Upper lobe of left lung (tissue), 6 donors: ENCODE data around the gene GNG2. TPM values are rescaled to one million over a fixed set of nuclear protein-coding genes. Genes with fewer than 3 reads are reported as not detected.

Experiments
- ATAC-seq, 2 donors: fragments of 200-7000 bp; cut with Tn5 transposase; one replicate each; pipeline ENCODE4 v1.9.1; 2022; ENCODE audit warnings: mild to moderate bottlenecking in 2 of 2, moderate library complexity in 2 of 2; ENCODE audit not compliant: low FRiP score in 2 of 2
- DNase-seq, 2 donors: peaks; one replicate each; pipeline ENCODE4 v3.0.0-alpha.2; 2019 to 2020
- H3K27ac ChIP-seq, 4 donors: fragments of 200-600 bp; sonication (generic); one replicate each; pipeline ENCODE4 v1.5.1; 2016 to 2019
- H3K27me3 ChIP-seq, 4 donors: fragments of 200-600 bp; sonication (generic); one replicate each; pipeline ENCODE4 v1.5.1; 2017 to 2019
- H3K36me3 ChIP-seq, 4 donors: fragments of 200-600 bp; sonication (generic); one replicate each; pipeline ENCODE4 v1.5.1; 2016 to 2019
- H3K4me1 ChIP-seq, 4 donors: fragments of 200-600 bp; sonication (generic); one replicate each; pipeline ENCODE4 v1.5.1; 2018 to 2019
- H3K4me3 ChIP-seq, 4 donors: fragments of 200-600 bp; sonication (generic); one replicate each; pipeline ENCODE4 v1.5.1; 2017 to 2019; ENCODE audit warnings: mild to moderate bottlenecking in 2 of 4, moderate library complexity in 1 of 4
- H3K9me3 ChIP-seq, 4 donors: fragments of 200-600 bp; sonication (generic); one replicate each; pipeline ENCODE4 v1.5.1; 2018 to 2019
- CTCF ChIP-seq, 6 experiments: fragments of 450-650 bp in 4 of 6; fragments of 200-600 bp in 2 of 6; sonication (generic) in 2 of 6; IDR thresholded peaks; one replicate each; pipeline ENCODE4 v1.5.1; 2016 to 2019; ENCODE audit warnings: antibody characterized with exemption in 6 of 6
- EP300 ChIP-seq, 4 donors: sonication (generic); formaldehyde crosslinking; IDR thresholded peaks; one replicate each; pipeline ENCODE4 v1.5.1; 2017; ENCODE audit warnings: antibody characterized with exemption in 4 of 4, control low read depth in 2 of 4
- POLR2A ChIP-seq, 4 donors: fragments of 450-650 bp; IDR thresholded peaks; one replicate each; pipeline ENCODE4 v1.5.1; 2016 to 2017; ENCODE audit warnings: antibody characterized with exemption in 4 of 4, mild to moderate bottlenecking in 2 of 4
- POLR2AphosphoS5 ChIP-seq, 2 donors: sonication (generic); formaldehyde crosslinking; IDR thresholded peaks; one replicate each; pipeline ENCODE4 v1.5.1; 2017; ENCODE audit warnings: antibody characterized with exemption in 2 of 2
- WGBS, 2 donors: methylation state at CpG; one replicate each; pipeline ENCODE4 v1.1.5; 2017 to 2018; 5-methylcytosine and 5-hydroxymethylcytosine counted together
- total RNA-seq, 6 donors: library from RNA; depleted of rRNA in 4 of 6; stranded (reverse); fragments of >200 nt in 4 of 6; gene quantifications; one replicate each; pipeline versions ENCODE4 v1.1.0 to v1.2.1, GENCODE V29; 2016 to 2021
- donor health status: DM: no; HTN: no; CAD: no; lungs with moderate emphysema.
- donor health status: DM: no; HTN: yes; CAD: no; lungs with severe emphysema.

The GNG2 gene
- total RNA-seq, 6 donors from 2014 or later, result 4.2 to 29.0 (median 10.1) TPM

- peaks cover 0 to 5% (median 2%) of the 10 kb centered on the region in 4 donors for H3K9me3 ChIP-seq
- WGBS, 2 donors, result 48 to 50% methylated on average over 8 of the region's 8 CpGs
- H3K36me3 ChIP-seq, result no peaks in the 10 kb centered on the region
- H3K27me3 ChIP-seq, result no peaks in the 10 kb centered on the region
- no peaks in the 10 kb centered on the region for H3K4me1 ChIP-seq
- DNase-seq (peak in 1 of 2 donors; percentile 81), ATAC-seq (peak; percentile 55 to 60)
- no peak overlapping the region for H3K27ac ChIP-seq
- no peak for TF ChIP-seq POLR2A (IDR thresholded peaks at IDR 0.05)
- TF ChIP-seq POLR2AphosphoS5 (IDR thresholded peaks at IDR 0.05), result peak in 1 of 2 donors; percentile 38
- no peak overlapping the region for H3K4me3 ChIP-seq
Observed at GRCh38 chr14:51828017-51828797, 32.2 kb upstream of the GNG2 start.

- Histone ChIP-seq H3K36me3 (no peaks in the 10 kb centered on the region), H3K27me3 (no peaks in the 10 kb centered on the region), H3K4me1 (no peaks in the 10 kb centered on the region), H3K9me3 (peaks cover 0 to 5% (median 2%) of the 10 kb centered on the region in 4 donors), H3K4me3 (no peak overlapping the region), H3K27ac (no peak overlapping the region)
- ATAC-seq (no peak), DNase-seq (no peak)
- no peak for TF ChIP-seq POLR2AphosphoS5 (IDR thresholded peaks at IDR 0.05)
- no peak for TF ChIP-seq POLR2A (IDR thresholded peaks at IDR 0.05)
- TF ChIP-seq EP300 (IDR thresholded peaks at IDR 0.05), result no peak
- TF ChIP-seq CTCF (IDR thresholded peaks at IDR 0.05), result no peak
- WGBS, 2 donors, result 60 to 78% methylated on average over 4 to 8 of the region's 8 CpGs
Observed at GRCh38 chr14:51834240-51834639, 26.2 kb upstream of the GNG2 start.

GRCh38 chr14:51836417-51836816 lies 24.0 kb upstream of the GNG2 start:
- Histone ChIP-seq H3K36me3 (no peaks in the 10 kb centered on the region), H3K27ac (no peak overlapping the region), H3K9me3 (peaks cover 0 to 5% (median 2%) of the 10 kb centered on the region in 4 donors), H3K4me1 (no peaks in the 10 kb centered on the region), H3K4me3 (no peak overlapping the region), H3K27me3 (no peaks in the 10 kb centered on the region)
- no peak for TF ChIP-seq EP300 (IDR thresholded peaks at IDR 0.05)
- TF ChIP-seq POLR2AphosphoS5 (IDR thresholded peaks at IDR 0.05), result no peak
- no peak for TF ChIP-seq POLR2A (IDR thresholded peaks at IDR 0.05)
- no peak for TF ChIP-seq CTCF (IDR thresholded peaks at IDR 0.05)
- DNase-seq, result no peak
- ATAC-seq, result no peak

- no peak overlapping the region for H3K27ac ChIP-seq
- WGBS, 2 donors, result 70 to 84% methylated on average over 6 of the region's 6 CpGs
- no peaks in the 10 kb centered on the region for H3K27me3 ChIP-seq
- H3K36me3 ChIP-seq, result no peaks in the 10 kb centered on the region
- DNase-seq (no peak), ATAC-seq (no peak)
- no peaks in the 10 kb centered on the region for H3K9me3 ChIP-seq
- TF ChIP-seq EP300 (IDR thresholded peaks at IDR 0.05), result no peak
- no peak for TF ChIP-seq POLR2AphosphoS5 (IDR thresholded peaks at IDR 0.05)
- no peak overlapping the region for H3K4me3 ChIP-seq
- H3K4me1 ChIP-seq, result peaks cover 7 to 14% (median 9%) of the 10 kb centered on the region in 4 donors
Observed at GRCh38 chr14:51844081-51844881, 16.1 kb upstream of the GNG2 start.

GRCh38 chr14:51845811-51846210 lies 14.6 kb upstream of the GNG2 start:
- no peak for DNase-seq
- H3K27ac ChIP-seq, result no peak overlapping the region

More at GRCh38 chr14:51845811-51846210, 14.6 kb upstream of the GNG2 start:
- ATAC-seq, result no peak
- H3K27me3 ChIP-seq, result no peaks in the 10 kb centered on the region
- 87 to 88% methylated on average over 3 of the region's 3 CpGs for WGBS, 2 donors
- H3K4me3 ChIP-seq, result no peak overlapping the region
- H3K36me3 ChIP-seq, result no peaks in the 10 kb centered on the region
- no peak for TF ChIP-seq EP300 (IDR thresholded peaks at IDR 0.05)
- TF ChIP-seq CTCF (IDR thresholded peaks at IDR 0.05), result no peak
- TF ChIP-seq POLR2A (IDR thresholded peaks at IDR 0.05), result no peak
- no peak for TF ChIP-seq POLR2AphosphoS5 (IDR thresholded peaks at IDR 0.05)
- H3K9me3 ChIP-seq, result no peaks in the 10 kb centered on the region
- H3K4me1 ChIP-seq, result peaks cover 7 to 14% (median 9%) of the 10 kb centered on the region in 4 donors
